K562 (cell line): ENCODE measurements around the gene MYL12B. TPM values are rescaled to one million over a fixed set of nuclear protein-coding genes. Genes with fewer than 3 reads are reported as not detected.

Experiments used
- DNMT1 ChIP-seq: fragments of 450-650 bp; IDR thresholded peaks from 2 replicates; pipeline ENCODE4 v1.6.1; 2016; ENCODE audit warnings: antibody characterized with exemption, mild to moderate bottlenecking
- MTA1 ChIP-seq: fragments of 450-650 bp; IDR thresholded peaks from 2 replicates; pipeline ENCODE4 v1.6.1; 2017; ENCODE audit warnings: borderline replicate concordance
- MTA2 ChIP-seq: fragments of 450-650 bp; IDR thresholded peaks from 2 replicates; pipeline ENCODE4 v1.6.1; 2016; ENCODE audit warnings: low read depth
- RBM22 ChIP-seq: fragments of 200-400 bp; formaldehyde crosslinking; IDR thresholded peaks from 2 replicates; pipeline ENCODE4 v1.6.1; 2018; ENCODE audit warnings: low read length, low read depth; ENCODE audit not compliant: poor library complexity, severe bottlenecking
- TCF7L2 ChIP-seq: fragments of 150-350 bp; IDR thresholded peaks from 2 replicates; pipeline ENCODE4 v1.6.1; 2016; ENCODE audit warnings: low read depth, mild to moderate bottlenecking, low read length, moderate library complexity
- ZBTB34 ChIP-seq: fragments of 250-450 bp; sonication (Bioruptor Pico); IDR thresholded peaks from 2 replicates; pipeline ENCODE4 v1.8.0; 2021; ENCODE audit warnings: mild to moderate bottlenecking, moderate library complexity
- ZFP36 ChIP-seq: fragments of 150-350 bp; IDR thresholded peaks from 2 replicates; pipeline ENCODE4 v1.6.1; 2018; ENCODE audit warnings: low read length, low read depth; ENCODE audit not compliant: partially characterized antibody
- ZNF766 ChIP-seq: fragments of 200-800 bp; sonication (Bioruptor generic); conservative IDR thresholded peaks from 2 replicates; pipeline ENCODE4 v1.6.1; 2016; ENCODE audit warnings: missing genetic modification characterization, missing compliant biosample characterization
- polyA plus RNA-seq, 8 experiments: library from polyadenylated mRNA; depleted of rRNA in 4 of 8; stranded (reverse) in 5 of 8; unstranded in 3 of 8; fragments of >200 nt; fragmentation: Nextera tagmentation in 2 of 8; fragmentation: Illumina TruSeq in 1 of 8; extraction: Ambion mirVana in 2 of 8; extraction: Trizol in 1 of 8; gene quantifications; 2 replicates each; pipeline versions ENCODE4 v1.2.1 to v1.2.3, GENCODE V29; 2011 to 2014; ENCODE audit warnings: inconsistent platforms in 1 of 8, missing spikeins in 1 of 8
- total RNA-seq, 7 experiments: library from RNA; depleted of rRNA in 6 of 7; stranded (reverse); fragments of >200 nt in 6 of 7; fragmentation: Illumina TruSeq in 2 of 7; extraction: Trizol in 2 of 7; gene quantifications; 2 replicates each; pipeline versions ENCODE4 v1.2.1 to v1.2.3, GENCODE V29; 2011 to 2021; ENCODE audit warnings: low replicate concordance in 1 of 7
- TF ChIP-seq, protein P1 (sequence below): fragments of 150-350 bp; IDR thresholded peaks from 2 replicates; pipeline ENCODE4 v1.6.1; 2014; ENCODE audit warnings: low read depth, mild to moderate bottlenecking, low read length, borderline replicate concordance
- TF ChIP-seq, protein P2 (sequence below), 2 experiments: fragments of 450-650 bp; IDR thresholded peaks; 2 replicates each; pipeline ENCODE4 v1.6.1; 2016
- TF ChIP-seq, protein P3 (sequence below): sonication (generic); formaldehyde crosslinking; IDR thresholded peaks from 2 replicates; pipeline ENCODE4 v1.8.0; 2023; ENCODE audit warnings: missing genetic modification reagents, mild to moderate bottlenecking, borderline replicate concordance
- TF ChIP-seq, protein P4 (sequence below): sonication (generic); formaldehyde crosslinking; IDR thresholded peaks from 2 replicates; pipeline ENCODE4 v1.8.0; 2022; ENCODE audit warnings: mild to moderate bottlenecking, missing genetic modification reagents

Gene MYL12B
- total and polyA plus RNA-seq, 9 of the 15 experiments (the other 6 are each of a cell fraction or from before 2014, with no cell fraction given) = 220 to 995 (median 463) TPM

DNA sequence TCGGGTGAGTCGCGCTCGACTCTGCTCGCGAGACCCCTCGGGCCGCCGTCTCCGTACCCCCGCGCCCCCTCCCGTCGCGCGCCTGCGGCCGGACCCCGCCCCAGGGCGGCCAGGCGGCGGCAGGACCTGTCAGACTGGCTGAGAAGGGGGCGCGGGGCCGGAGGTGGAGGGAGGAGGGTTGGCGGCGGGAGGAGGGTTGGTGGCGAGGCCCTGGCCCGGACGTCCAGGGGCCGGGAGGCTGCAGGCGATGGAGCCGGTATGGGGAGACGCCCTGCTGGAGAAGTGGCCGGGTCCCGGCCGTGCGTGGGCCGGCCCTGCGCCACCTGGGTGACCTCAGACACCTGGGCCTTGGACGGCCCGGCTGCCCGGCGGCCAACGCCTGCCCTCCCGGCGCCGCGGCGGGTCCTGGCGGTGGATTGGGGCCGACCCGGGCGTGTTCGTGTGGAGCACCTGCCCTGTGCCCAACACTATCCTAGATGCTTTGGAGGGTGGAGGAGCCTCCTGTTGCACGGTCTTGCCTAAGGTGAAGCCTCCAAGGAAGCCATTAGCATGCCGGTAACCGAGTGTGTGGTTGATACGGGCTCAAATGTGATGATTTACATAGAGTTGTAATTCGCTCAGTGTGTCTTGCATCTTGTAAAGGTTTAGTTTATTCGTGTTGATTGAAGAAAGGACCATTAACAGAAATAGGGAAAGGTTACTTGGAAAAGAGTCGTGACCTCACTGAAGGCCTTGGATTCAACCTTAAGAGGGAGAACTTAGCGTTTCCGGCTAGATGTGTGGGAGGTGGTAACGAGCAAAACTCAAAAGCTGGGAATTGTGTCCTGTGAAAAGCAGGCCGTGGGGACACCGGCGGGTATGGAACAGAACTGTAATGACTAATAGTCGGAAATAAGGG is 550 bp downstream of the MYL12B start (continued):
- TF ChIP-seq, protein P1, sequence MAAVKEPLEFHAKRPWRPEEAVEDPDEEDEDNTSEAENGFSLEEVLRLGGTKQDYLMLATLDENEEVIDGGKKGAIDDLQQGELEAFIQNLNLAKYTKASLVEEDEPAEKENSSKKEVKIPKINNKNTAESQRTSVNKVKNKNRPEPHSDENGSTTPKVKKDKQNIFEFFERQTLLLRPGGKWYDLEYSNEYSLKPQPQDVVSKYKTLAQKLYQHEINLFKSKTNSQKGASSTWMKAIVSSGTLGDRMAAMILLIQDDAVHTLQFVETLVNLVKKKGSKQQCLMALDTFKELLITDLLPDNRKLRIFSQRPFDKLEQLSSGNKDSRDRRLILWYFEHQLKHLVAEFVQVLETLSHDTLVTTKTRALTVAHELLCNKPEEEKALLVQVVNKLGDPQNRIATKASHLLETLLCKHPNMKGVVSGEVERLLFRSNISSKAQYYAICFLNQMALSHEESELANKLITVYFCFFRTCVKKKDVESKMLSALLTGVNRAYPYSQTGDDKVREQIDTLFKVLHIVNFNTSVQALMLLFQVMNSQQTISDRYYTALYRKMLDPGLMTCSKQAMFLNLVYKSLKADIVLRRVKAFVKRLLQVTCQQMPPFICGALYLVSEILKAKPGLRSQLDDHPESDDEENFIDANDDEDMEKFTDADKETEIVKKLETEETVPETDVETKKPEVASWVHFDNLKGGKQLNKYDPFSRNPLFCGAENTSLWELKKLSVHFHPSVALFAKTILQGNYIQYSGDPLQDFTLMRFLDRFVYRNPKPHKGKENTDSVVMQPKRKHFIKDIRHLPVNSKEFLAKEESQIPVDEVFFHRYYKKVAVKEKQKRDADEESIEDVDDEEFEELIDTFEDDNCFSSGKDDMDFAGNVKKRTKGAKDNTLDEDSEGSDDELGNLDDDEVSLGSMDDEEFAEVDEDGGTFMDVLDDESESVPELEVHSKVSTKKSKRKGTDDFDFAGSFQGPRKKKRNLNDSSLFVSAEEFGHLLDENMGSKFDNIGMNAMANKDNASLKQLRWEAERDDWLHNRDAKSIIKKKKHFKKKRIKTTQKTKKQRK = no peak
- TF ChIP-seq, protein P2, sequence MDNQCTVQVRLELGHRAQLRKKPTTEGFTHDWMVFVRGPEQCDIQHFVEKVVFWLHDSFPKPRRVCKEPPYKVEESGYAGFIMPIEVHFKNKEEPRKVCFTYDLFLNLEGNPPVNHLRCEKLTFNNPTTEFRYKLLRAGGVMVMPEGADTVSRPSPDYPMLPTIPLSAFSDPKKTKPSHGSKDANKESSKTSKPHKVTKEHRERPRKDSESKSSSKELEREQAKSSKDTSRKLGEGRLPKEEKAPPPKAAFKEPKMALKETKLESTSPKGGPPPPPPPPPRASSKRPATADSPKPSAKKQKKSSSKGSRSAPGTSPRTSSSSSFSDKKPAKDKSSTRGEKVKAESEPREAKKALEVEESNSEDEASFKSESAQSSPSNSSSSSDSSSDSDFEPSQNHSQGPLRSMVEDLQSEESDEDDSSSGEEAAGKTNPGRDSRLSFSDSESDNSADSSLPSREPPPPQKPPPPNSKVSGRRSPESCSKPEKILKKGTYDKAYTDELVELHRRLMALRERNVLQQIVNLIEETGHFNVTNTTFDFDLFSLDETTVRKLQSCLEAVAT (IDR thresholded peaks at IDR 0.05) = peak; percentile 58 to 64; a peak in 1 of 4 replicates
- no peak for TF ChIP-seq RBM22
- TF ChIP-seq, protein P3, sequence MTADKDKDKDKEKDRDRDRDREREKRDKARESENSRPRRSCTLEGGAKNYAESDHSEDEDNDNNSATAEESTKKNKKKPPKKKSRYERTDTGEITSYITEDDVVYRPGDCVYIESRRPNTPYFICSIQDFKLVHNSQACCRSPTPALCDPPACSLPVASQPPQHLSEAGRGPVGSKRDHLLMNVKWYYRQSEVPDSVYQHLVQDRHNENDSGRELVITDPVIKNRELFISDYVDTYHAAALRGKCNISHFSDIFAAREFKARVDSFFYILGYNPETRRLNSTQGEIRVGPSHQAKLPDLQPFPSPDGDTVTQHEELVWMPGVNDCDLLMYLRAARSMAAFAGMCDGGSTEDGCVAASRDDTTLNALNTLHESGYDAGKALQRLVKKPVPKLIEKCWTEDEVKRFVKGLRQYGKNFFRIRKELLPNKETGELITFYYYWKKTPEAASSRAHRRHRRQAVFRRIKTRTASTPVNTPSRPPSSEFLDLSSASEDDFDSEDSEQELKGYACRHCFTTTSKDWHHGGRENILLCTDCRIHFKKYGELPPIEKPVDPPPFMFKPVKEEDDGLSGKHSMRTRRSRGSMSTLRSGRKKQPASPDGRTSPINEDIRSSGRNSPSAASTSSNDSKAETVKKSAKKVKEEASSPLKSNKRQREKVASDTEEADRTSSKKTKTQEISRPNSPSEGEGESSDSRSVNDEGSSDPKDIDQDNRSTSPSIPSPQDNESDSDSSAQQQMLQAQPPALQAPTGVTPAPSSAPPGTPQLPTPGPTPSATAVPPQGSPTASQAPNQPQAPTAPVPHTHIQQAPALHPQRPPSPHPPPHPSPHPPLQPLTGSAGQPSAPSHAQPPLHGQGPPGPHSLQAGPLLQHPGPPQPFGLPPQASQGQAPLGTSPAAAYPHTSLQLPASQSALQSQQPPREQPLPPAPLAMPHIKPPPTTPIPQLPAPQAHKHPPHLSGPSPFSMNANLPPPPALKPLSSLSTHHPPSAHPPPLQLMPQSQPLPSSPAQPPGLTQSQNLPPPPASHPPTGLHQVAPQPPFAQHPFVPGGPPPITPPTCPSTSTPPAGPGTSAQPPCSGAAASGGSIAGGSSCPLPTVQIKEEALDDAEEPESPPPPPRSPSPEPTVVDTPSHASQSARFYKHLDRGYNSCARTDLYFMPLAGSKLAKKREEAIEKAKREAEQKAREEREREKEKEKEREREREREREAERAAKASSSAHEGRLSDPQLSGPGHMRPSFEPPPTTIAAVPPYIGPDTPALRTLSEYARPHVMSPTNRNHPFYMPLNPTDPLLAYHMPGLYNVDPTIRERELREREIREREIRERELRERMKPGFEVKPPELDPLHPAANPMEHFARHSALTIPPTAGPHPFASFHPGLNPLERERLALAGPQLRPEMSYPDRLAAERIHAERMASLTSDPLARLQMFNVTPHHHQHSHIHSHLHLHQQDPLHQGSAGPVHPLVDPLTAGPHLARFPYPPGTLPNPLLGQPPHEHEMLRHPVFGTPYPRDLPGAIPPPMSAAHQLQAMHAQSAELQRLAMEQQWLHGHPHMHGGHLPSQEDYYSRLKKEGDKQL (CRISPR knock-in tag) = no peak
- TF ChIP-seq ZFP36 = no peak
- TF ChIP-seq DNMT1 = no peak
- no peak for TF ChIP-seq MTA2
- TF ChIP-seq TCF7L2 = no peak
- no peak for TF ChIP-seq MTA1
- TF ChIP-seq, protein P4, sequence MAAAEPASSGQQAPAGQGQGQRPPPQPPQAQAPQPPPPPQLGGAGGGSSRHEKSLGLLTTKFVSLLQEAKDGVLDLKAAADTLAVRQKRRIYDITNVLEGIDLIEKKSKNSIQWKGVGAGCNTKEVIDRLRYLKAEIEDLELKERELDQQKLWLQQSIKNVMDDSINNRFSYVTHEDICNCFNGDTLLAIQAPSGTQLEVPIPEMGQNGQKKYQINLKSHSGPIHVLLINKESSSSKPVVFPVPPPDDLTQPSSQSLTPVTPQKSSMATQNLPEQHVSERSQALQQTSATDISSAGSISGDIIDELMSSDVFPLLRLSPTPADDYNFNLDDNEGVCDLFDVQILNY (CRISPR knock-in tag) = no peak
- TF ChIP-seq ZBTB34 (CRISPR knock-in tag) = no peak
- no peak for TF ChIP-seq ZNF766 (CRISPR knock-in tag)
